HG02798 (cell line): Measurements from ENCODE around the gene REX1BD.
"Not testable (repeated sequence)": the region's sequence is repeated elsewhere in the genome, so short reads cannot be mapped to it uniquely, and the experiment has no call there.

Source experiments
- ATAC-seq: cut with Tn5 transposase; IDR thresholded peaks from one replicate; pipeline ENCODE4 v1.9.1; 2021; ENCODE audit warnings: mild to moderate bottlenecking; ENCODE audit not compliant: unreplicated experiment, poor library complexity

The REX1BD gene

DNA sequence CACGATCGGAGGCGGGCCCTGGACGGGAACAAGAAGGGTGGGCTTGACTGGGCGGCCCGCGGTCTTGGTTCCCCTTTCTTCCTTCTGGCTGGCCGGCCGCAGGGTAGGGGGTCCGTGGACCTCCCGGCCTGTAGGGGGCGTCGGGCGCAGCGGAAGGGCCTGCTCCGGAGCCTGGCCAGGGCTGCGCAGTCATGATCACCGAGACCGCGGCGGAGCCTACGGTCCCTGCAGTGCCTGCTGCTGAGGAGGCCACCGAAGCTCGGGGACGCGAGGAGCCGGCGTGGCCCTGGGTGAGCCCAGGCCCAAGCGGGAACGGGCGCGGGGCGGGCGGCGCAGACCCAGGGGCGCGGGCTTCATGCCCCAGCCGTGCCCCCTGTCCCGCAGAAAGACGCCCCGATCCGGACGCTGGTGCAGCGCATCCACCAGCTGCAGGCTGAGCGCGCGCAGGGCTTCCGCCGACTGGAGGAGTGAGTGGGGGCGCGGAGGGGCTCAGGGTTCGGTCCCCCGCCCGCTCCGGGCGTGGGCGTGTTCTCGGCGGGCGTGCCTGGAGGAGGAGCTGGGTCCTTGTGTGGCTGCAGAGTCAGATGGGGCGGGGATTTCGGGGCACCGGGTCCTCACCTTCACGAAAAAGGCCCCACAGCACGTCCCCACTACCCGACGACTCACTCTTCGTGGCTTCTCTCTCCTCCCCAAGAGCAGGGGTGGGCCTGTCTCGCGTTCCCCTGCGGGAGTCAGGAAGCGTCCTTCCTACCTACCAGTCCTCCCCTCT, at the start of gene REX1BD:
REX1BD (plus strand) TSS at position 188 of the 769 bp plus-strand sequence; CDS start at position 192, 4 bp downstream.
- peak; percentile 85 for ATAC-seq

DNA sequence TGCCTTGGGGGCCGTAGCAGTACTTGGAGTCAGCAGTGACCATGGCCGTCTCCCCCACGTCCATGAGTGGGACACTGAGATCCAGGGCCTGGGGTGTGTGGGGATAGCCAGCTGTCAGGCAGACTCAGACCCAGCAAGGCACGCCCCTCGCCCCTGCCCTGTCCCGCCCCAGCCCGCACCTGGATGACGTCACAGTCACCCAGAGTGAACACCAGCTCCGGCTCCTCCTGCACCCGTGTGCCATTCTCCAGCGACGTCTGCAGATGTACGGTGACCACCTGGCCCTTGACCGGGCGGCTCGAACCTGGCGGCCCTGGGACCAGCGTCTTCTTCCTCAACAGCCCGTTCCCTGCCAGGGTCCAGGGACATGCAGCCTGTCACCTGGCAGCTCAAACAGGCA, 49.2 kb upstream of the REX1BD start:
- ATAC-seq = no peak

DNA sequence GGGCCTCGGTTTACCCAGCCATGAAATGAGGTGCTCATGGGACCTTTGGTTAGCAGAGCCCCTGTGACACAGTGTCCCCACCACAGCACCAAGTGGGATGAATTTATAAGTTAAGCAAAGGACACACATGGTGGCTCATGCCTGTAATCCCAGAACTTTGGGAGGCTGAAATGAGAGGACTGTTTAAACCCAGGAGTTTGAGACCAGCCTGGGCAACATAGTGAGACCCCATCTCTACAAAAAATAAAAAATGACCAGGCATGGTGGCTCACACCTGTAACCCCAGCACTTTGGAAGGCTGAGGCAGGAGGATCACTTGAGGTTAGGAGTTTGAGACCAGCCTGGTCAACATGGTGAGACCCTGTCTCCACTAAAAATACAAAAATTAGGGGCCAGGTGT, 48.4 kb upstream of the REX1BD start:
- not testable (repeated sequence) for ATAC-seq

DNA sequence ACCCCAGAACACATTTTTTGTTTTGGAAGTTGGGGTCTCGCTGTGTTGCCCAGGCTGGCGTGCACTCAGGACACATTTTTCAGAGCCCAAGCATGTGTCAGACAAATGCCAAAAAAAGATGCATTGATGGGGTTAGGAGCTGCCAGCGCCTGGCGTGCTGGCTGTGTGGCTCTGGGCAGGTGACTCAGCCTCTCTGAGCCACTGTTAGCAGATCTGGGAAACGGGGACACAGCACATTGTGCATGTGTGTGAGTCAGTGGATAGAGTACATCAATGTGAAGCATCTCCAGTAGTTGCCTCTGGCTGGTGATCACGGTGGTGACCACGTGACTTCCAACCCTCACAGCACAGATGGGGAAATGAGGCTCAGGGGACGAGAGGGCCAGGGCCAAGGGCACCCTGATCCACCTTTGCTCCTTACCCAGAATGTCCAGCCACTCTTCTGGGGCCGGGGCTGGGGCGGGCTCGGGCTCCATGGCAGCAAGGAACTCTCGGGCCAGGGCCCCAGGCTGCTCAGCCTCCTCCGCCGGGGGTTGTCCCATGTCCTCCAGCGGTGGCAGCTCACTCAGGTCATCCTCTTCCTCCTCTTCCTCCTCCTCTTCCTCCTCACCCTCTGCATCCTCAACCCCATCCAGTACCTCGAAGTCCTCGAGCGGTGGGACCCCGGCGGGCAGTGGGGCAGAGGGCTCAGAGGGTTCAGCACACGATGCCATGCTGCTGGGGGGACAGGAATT, 47.2 kb upstream of the REX1BD start:
- ATAC-seq = no peak

DNA sequence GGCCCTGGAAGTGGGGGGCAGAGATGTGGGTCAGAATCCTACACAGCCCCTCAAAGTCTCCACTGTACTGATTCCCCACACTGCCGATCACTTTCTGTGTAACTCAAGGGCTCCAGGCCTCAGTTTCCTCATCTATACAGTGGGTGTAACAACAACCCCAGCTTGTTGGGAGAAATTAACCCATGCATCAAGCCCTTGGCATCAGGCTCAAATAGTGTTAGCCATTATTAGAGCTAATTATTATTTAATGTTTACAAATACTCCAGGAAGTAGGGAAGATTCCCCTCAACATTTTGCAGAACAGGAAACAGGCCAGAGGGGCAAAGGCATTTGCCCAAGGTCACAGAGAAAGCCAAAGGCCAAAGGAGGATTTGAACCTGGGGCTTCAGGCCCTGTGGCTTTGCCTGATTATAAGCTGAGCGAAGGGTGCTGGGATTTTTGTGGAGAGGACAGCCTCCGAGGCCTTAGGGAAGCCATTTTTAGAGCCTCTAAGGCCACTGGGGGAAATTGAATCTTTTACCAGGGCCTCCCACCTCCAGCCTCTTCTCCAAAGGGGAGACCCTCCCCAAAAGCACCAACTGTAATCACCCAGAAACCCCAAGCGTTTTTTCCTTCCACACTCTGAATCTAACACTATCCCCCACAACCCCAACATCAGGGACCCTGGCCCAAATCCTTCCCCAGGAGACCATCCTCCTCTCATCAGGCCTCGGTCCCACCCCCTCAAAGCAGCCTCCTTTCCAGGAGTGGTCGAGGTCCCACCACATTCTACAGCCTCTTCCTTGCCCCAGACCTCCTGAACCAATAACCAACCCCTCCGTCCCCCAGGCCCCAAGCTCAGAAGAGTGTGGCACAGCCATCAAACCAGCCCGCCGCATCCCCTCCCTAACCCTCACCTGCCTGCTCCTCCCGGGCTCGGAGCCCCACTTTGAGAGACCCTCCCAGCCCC, 46.3 kb upstream of the REX1BD start:
- no peak for ATAC-seq

DNA sequence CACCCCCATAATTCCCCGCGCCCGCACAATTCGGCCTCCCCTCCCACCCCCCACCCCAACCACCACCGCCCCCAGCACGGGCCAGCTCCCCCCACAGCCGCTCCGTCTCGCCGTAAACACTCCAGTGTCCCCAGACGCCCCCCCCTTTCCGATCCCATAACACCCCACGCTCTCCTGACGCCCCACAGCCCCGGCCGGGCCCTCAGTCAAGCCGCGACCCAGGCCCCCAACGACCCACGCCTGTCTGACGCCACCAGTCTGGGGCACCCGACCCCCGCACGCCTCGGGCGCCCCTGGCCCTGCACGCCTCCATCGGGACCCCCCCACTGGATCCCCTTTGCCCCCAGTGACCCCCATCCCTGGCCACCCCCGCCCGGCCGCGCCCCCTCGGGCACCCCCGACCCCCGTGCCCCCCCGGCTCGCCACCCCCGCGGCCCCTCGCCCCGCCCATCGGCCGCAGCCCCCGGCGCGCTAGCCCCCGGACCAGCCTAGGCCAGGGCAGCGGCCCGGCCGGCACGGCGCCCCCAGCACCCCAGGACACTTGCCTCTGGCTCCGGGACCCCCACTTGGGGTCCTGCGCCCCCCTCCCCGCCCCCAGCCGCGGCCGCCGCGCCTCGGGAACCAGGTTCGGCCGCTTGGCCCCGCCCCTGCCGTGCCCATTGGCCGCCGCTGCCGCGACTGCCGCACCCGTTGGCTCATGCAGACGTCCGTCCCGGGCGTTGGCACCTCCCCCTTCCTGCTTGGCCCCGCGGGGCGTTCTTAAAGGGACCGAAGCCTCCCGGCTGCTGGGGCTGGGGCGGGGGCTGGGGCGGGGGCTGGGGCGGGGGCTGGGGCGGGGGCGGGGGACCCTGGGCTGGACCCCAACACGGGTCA, 45.4 kb upstream of the REX1BD start, which contains the start of gene FKBP8:
FKBP8 (minus strand) TSS at position 633 of the 873 bp plus-strand sequence. CDS start 1,603 bp downstream, outside the sequence.
- peak; percentile 98 for ATAC-seq

DNA sequence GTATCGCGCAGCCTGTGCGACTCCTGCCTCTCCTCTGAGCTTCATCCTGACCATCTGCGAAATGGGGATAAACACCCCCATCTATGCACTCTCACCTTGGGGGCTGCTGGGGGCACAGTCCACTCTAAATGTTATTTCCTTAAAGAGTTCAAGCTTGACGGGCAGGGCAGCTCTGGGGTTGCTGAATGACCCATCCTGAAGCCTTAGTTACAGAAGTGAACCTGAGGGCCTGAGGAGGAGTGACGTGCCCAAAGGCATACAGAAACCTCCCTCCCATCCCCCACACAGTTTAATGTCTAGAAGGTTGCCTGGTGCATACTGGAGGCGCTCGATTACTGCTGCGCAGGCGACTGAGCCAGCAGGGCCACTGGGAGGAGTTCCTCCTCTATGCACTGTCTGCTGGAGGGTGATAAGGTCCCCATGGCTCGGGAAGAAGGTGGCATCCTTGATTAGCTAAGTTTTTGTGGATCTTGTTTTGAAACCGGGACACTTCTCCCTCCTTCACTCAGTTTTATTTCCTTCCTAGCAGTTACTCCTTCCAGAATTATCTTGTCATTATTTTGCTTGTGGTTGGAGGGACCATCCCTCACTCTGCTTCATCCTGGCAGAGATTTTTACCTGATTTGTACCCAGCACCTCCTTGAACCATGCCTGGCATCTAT, 44.7 kb upstream of the REX1BD start:
- peak; percentile 50 for ATAC-seq

DNA sequence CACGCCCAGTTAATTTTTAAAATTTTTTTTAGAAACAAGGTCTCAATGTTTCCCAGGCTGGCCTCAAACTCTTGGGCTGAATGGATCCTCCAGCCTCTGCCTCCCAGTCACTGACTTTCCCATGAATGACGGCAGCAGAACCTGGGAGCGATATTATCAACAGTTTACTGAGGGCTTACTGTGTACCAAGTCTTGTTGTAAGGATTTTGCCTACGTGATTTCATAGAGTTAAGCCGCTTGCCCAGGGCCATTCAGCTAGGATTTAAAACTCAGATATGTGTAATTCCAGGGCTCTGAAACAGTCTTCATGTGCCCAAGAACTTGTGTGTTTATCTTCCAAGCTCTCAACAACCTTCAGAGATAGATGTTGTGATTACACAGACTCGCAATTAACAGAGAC, 37.0 kb upstream of the REX1BD start:
- ATAC-seq = no peak

DNA sequence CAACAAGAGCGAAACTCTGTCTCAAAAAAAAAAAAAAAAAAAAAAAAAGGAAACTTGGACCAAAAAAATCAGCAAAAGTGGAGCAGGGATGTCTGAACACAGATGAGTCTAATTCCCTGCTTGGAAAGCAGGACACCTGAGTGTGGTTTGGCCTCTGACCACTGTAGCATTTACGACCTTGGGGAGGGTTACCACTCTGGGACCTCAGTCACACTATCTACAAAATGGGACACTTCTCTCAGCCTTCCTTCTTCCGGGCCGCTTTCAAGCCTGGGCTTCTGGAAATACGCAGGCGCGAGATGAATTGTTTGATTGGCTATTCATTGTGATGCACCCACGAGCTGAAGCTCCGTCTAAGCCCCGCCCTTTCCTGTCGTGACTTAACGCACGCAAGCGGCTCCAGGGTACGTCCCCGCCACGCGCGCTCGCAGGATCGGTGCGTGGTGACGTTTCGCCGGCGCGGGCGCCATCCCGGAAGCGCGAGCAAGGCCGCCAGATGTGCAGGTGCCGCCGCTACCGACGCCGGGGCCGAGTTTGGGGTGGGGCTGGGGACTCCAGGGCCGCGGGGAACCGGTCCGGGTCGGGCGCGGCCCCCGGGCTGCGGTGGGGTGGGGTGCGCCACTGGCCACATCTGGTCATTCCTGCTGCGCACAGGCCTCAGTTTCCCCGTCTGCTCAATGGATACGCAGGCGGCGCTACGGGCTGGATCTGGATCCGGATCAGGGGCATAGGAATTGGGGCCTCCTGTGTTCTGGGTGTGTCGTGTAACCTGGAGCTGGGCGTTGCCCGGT, 31.0 kb upstream of the REX1BD start, which contains the start of gene KXD1:
KXD1 (plus strand) TSS at position 460 of the 791 bp plus-strand sequence. CDS start 4,187 bp downstream, outside the sequence.
- peak; percentile 97 for ATAC-seq

DNA sequence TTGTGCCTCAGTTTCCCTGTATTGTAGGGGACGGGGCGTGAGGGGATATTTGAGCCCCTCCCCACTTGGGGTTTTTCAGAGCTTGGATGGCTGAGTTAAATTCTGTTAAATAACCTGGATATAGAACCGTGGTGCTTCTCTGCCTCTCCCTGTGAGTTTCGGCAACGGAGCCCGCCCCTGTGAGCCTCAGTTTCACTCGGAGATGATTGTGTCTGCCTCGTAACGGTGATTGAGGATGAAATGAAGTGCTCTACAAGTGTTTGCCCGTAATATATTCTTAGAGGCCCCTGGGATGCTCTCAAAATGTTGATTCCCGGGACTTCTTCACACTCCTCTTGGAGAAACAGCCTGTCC, 30.4 kb upstream of the REX1BD start:
- ATAC-seq = no peak

DNA sequence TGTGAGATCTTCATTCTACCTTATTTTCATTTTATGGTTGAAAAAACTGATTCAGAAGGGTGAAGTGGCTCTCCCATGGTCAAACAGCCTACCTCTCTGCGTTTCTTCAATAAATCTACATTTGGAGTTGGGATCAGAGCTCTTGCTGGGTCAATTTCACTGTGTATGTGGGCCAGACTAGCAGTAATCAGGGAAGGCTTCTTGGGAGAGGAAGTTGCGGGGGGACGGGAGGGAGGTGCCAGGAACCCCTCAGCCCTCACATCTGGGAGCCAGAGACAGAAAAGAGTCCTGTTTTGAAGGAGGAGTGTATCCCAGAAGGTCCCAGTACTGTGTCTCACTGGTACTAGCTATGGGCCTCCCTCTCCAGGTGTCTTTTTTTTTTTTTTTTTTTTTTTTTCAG, 30.0 kb upstream of the REX1BD start:
- ATAC-seq = no peak

DNA sequence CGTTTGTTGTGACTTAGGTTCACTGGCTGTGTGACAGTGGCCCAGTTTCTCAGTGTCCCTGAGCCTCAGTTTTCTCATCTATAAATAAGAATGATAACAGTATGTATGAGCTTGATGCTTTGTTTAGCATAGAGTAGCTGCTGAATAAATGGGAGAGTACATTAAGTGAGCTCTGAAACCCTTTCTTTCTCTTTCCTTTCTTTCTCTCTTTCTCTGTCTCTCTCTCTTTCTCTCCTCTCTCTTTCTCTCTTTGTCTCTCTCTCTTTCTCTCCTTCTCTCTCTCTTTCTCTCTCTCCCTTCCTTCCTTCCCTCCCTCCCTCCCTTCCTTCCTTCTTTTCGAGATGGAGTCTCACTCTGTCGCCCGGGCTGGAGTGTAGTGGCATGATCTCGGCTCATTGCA, 28.9 kb upstream of the REX1BD start:
- no peak for ATAC-seq

DNA sequence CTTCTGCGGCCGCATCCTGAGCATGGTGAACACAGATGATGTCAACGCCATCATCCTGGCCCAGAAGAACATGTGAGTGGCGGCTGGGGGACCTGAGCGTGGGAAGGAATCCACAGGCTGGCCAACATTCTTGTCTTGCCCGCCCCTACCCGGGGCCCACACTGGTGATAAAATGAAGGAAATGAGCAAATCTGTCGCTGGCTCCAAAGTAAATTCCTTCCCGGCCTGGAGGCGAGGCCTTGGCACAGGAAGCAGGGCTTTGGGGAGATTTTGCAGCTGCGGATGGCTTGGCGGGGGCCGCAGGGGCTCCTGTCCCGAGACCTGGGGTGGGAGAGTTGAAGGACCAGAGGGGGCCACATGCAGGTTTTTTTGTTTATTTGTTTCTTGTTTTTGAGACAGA, 26.5 kb upstream of the REX1BD start:
- no peak for ATAC-seq

DNA sequence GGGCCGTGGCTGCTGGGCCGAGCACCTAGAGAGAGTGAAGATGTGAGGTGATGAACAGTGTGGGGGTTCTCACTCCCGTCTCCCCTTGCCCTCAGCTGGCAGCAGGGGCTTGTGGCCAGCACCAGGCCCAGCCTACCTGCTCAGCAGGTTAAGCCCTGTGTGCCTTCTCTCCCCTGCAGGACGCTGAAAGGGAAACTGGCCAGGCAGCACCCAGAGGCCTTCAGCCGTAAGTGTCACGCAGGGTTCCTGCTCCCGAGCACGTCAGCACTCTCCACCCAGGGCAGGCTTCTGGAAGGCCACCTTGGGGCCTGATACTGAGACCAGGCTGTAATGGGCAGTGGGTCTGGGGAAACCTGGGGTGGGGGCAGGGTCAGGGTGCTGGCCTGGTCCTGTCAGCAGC, 21.6 kb upstream of the REX1BD start:
- ATAC-seq = no peak

DNA sequence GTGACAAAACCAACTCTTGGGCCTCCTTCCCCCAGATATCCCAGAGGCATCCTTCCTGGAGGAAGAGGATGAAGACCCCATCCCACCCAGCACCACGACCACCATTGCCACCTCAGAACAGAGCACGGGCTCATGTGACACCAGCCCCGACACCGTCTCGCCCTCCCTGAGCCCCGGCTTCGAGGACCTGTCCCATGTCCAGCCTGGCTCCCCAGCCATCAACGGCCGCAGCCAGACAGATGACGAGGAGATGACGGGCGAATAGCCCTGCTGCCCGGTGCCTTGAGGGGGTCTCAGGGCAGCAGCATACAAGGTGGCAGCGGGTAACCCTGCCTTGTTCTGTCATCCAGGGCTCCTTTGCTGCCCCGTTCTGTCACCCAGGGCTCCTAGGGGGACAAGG, 20.2 kb upstream of the REX1BD start:
- ATAC-seq = no peak

DNA sequence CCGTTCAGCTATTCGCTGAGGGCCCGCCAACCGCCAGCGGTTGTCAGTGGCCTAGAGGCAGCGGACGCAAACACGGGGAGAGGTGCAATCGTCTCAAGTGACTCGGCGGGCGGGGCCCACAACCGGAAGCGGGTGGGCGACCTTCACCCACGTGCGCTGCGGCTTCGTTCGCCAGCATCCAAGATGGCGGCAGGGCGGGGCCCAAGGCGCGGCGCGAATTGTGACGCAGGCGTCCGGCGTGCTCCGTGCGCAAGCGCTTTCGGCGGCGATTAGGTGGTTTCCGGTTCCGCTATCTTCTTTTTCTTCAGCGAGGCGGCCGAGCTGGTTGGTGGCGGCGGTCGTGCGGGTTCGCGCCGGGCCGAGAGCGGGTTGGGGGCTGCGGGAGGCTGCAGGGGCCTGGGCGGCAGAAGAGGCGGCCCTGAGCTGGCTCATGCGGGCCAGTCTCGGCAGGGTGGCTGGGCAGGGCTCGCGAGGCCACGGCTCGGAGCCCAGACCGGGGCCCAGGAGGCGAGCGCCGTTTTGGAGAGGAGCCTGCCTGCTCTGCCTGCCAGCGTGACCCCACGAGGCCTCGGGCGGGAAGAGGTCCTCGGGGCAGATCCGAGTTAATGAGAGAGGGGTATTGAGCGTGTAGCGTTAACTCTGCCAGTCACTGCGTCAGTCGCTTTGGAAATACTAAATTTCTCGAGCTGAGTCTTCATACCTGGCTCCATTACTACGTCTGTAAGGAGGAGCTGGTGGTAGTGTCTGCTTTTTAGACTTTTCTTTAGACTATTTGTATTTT, 16.8 kb upstream of the REX1BD start, which contains the start of gene UBA52:
UBA52 (plus strand) TSS at position 294 of the 781 bp plus-strand sequence. CDS start 1,444 bp downstream, outside the sequence.
- peak; percentile 96 for ATAC-seq

DNA sequence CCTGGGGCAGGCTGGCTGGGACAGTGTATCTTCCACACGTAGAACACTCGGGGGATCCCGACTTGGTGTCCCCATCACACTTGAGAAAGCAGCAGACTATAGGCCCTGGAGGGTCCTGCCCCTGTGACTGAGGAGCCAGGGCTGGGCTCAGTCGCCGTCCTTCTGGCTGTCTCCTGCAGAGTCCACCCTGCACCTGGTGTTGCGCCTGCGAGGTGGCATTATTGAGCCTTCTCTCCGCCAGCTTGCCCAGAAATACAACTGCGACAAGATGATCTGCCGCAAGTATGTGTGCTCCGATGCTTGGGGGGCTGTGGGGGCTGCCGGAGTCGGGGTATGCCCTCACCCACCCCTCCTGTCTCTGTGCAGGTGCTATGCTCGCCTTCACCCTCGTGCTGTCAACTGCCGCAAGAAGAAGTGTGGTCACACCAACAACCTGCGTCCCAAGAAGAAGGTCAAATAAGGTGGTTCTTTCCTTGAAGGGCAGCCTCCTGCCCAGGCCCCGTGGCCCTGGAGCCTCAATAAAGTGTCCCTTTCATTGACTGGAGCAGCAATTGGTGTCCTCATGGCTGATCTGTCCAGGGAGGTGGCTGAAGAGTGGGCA, 13.8 kb upstream of the REX1BD start:
- no peak for ATAC-seq
